Measurements from ENCODE around the gene SIN3B. TPM values are rescaled to one million over a fixed set of nuclear protein-coding genes. Genes with fewer than 3 reads are reported as not detected.

SIN3B gene
- polyA plus RNA-seq, 3 donors: 7.2 to 154 (median 10.2) TPM

GRCh38 chr19:16882146-16882545 lies 52.9 kb downstream of the SIN3B start:
- no peaks in the 10 kb centered on the region for H3K4me1 Mint-ChIP-seq

GRCh38 chr19:16883522-16883921 lies 54.3 kb downstream of the SIN3B start:
- peaks cover 22 to 27% of the 10 kb centered on the region in 2 donors for H3K36me3 Mint-ChIP-seq
- Histone ChIP-seq H3K4me3 (replicated peaks in 1 of 3; ENCODE audit: low read depth in 2 of 3, low read length in 3 of 3) (no peak overlapping the region), H3K79me2 (ENCODE audit: insufficient read depth, low read length) (no peaks in the 10 kb centered on the region), H3K9me3 (replicated peaks in 1 of 2; ENCODE audit: control insufficient read depth in 1 of 2, insufficient read depth in 1 of 2, low read length in 2 of 2) (peaks cover 37 to 58% of the 10 kb centered on the region in 2 donors), H3K4me2 (replicated peaks; ENCODE audit: extremely low read depth, low read length, poor library complexity, severe bottlenecking) (no peak overlapping the region), H2AFZ (ENCODE audit: insufficient read depth, low read depth, low read length, poor library complexity, severe bottlenecking) (no peak overlapping the region), H3K9ac (ENCODE audit: insufficient read depth, low read length, poor library complexity, severe bottlenecking) (no peak overlapping the region), H4K20me1 (ENCODE audit: insufficient read depth, low read length) (peaks cover 9% of the 10 kb centered on the region), H3K36me3 (replicated peaks in 1 of 2; ENCODE audit: control insufficient read depth in 1 of 2, insufficient read depth in 2 of 2, low read length in 2 of 2) (peaks cover 18 to 22% of the 10 kb centered on the region in 2 donors), H3K27ac (ENCODE audit: low read depth in 1 of 2, low read length in 2 of 2) (no peak overlapping the region), H3K27me3 (ENCODE audit: control insufficient read depth in 2 of 2, insufficient read depth in 2 of 2, low read length in 2 of 2) (peaks cover 0 to 14% of the 10 kb centered on the region in 2 donors), H3K4me1 (ENCODE audit: control insufficient read depth in 1 of 2, insufficient read depth in 2 of 2, low read length in 2 of 2) (peaks cover 5 to 18% of the 10 kb centered on the region in 2 donors)
- H3K27ac Mint-ChIP-seq: no peak overlapping the region
- H3K4me1 Mint-ChIP-seq: peaks cover 3% of the 10 kb centered on the region
- WGBS (ENCODE audit: insufficient coverage): 70% methylated on average over 3 of the region's 3 CpGs
- no peak overlapping the region for H3K4me3 Mint-ChIP-seq
- TF ChIP-seq CTCF (IDR thresholded peaks at IDR 0.05): no peak
- no peak for DNase-seq
- H3K9me3 Mint-ChIP-seq: peaks cover 43 to 66% (median 57%) of the 10 kb centered on the region in 7 donors
- intact Hi-C loops (cut with micrococcal nuclease): no loop called here
- H3K27me3 Mint-ChIP-seq (ENCODE audit: low read depth in 3 of 3): peaks cover 17 to 30% (median 21%) of the 10 kb centered on the region in 3 donors

More at GRCh38 chr19:16882146-16882545, 52.9 kb downstream of the SIN3B start:
- Histone ChIP-seq H2AFZ (ENCODE audit: insufficient read depth, low read depth, low read length, poor library complexity, severe bottlenecking) (no peak overlapping the region), H3K4me3 (replicated peaks in 1 of 3; ENCODE audit: low read depth in 2 of 3, low read length in 3 of 3) (no peak overlapping the region), H3K4me2 (replicated peaks; ENCODE audit: extremely low read depth, low read length, poor library complexity, severe bottlenecking) (no peak overlapping the region), H3K27ac (ENCODE audit: low read depth in 1 of 2, low read length in 2 of 2) (no peak overlapping the region), H3K36me3 (replicated peaks in 1 of 2; ENCODE audit: control insufficient read depth in 1 of 2, insufficient read depth in 2 of 2, low read length in 2 of 2) (peaks cover 32 to 36% of the 10 kb centered on the region in 2 donors), H3K9ac (ENCODE audit: insufficient read depth, low read length, poor library complexity, severe bottlenecking) (no peak overlapping the region), H4K20me1 (ENCODE audit: insufficient read depth, low read length) (peaks cover 15% of the 10 kb centered on the region), H3K27me3 (ENCODE audit: control insufficient read depth in 2 of 2, insufficient read depth in 2 of 2, low read length in 2 of 2) (peaks cover 0 to 4% of the 10 kb centered on the region in 2 donors), H3K4me1 (ENCODE audit: control insufficient read depth in 1 of 2, insufficient read depth in 2 of 2, low read length in 2 of 2) (peaks cover 0 to 5% of the 10 kb centered on the region in 2 donors), H3K79me2 (ENCODE audit: insufficient read depth, low read length) (no peaks in the 10 kb centered on the region), H3K9me3 (replicated peaks in 1 of 2; ENCODE audit: control insufficient read depth in 1 of 2, insufficient read depth in 1 of 2, low read length in 2 of 2) (peaks cover 37 to 71% of the 10 kb centered on the region in 2 donors)
- TF ChIP-seq CTCF (IDR thresholded peaks at IDR 0.05): no peak
- peak overlapping the region in 1 of 7 donors; percentile 66 for H3K27ac Mint-ChIP-seq
- peaks cover 52 to 68% (median 63%) of the 10 kb centered on the region in 7 donors for H3K9me3 Mint-ChIP-seq
- no peak for DNase-seq
- H3K4me3 Mint-ChIP-seq: no peak overlapping the region
- intact Hi-C loops (cut with micrococcal nuclease): no loop called here
- H3K36me3 Mint-ChIP-seq: peaks cover 36 to 41% of the 10 kb centered on the region in 2 donors
- H3K27me3 Mint-ChIP-seq (ENCODE audit: low read depth in 3 of 3): peaks cover 4 to 16% (median 10%) of the 10 kb centered on the region in 3 donors
- 100% methylated on average over 1 of the region's 3 CpGs for WGBS (ENCODE audit: insufficient coverage)

All from CD14-positive monocyte (primary cell).